CD14-positive monocyte (primary cell): ENCODE data around the gene AQP2. TPM values are rescaled to one million over a fixed set of nuclear protein-coding genes. Genes with fewer than 3 reads are reported as not detected.

Source experiments
- DNase-seq, 3 donors: peaks; one replicate each; pipeline ENCODE4 v3.0.0-alpha.2; 2011 to 2022
- H2AFZ ChIP-seq: 2 replicates; pipeline ENCODE4 v1.6.0; 2012; ENCODE audit warnings: mild to moderate bottlenecking, low read depth, low read length, inconsistent platforms; ENCODE audit not compliant: insufficient read depth, poor library complexity, severe bottlenecking
- H3K27ac ChIP-seq, 2 donors: 1 replicate in 1 of 2; 2 replicates in 1 of 2; pipeline ENCODE4 v1.5.1; 2012 to 2013; ENCODE audit warnings: low read length in 2 of 2, control low read depth in 1 of 2, inconsistent platforms in 1 of 2, low read depth in 1 of 2, mild to moderate bottlenecking in 1 of 2
- H3K27me3 ChIP-seq, 2 donors: one replicate each; pipeline versions ENCODE4 v1.6.0 to v1.6.1; 2011 to 2013; ENCODE audit warnings: low read length in 2 of 2; ENCODE audit not compliant: control insufficient read depth in 2 of 2, insufficient read depth in 2 of 2
- H3K36me3 ChIP-seq, 2 donors: replicated peaks in 1 of 2; 1 replicate in 1 of 2; 2 replicates in 1 of 2; pipeline versions ENCODE4 v1.5.1 to v1.6.1; 2012 to 2013; ENCODE audit warnings: low read length in 2 of 2, control low read depth in 1 of 2, inconsistent platforms in 1 of 2, mild to moderate bottlenecking in 1 of 2; ENCODE audit not compliant: insufficient read depth in 2 of 2, control insufficient read depth in 1 of 2
- H3K4me1 ChIP-seq, 2 donors: 1 replicate in 1 of 2; 2 replicates in 1 of 2; pipeline versions ENCODE4 v1.5.1 to v1.6.1; 2012 to 2013; ENCODE audit warnings: low read length in 2 of 2, control low read depth in 1 of 2, inconsistent platforms in 1 of 2, mild to moderate bottlenecking in 1 of 2, moderate library complexity in 1 of 2; ENCODE audit not compliant: insufficient read depth in 2 of 2, control insufficient read depth in 1 of 2
- H3K4me2 ChIP-seq: replicated peaks from 2 replicates; pipeline ENCODE3; 2012; ENCODE audit warnings: low read length, moderate library complexity, mild to moderate bottlenecking; ENCODE audit not compliant: poor library complexity, severe bottlenecking; ENCODE audit errors: extremely low read depth
- H3K4me3 ChIP-seq, 3 experiments: fragments of 200-600 bp in 1 of 3; sonication (generic) in 1 of 3; replicated peaks in 1 of 3; 1 replicate in 2 of 3; 2 replicates in 1 of 3; pipeline ENCODE4 v1.5.1; 2011 to 2013; ENCODE audit warnings: low read length in 3 of 3, mild to moderate bottlenecking in 3 of 3, control low read depth in 2 of 3, low read depth in 2 of 3, inconsistent platforms in 1 of 3, moderate library complexity in 1 of 3
- H3K79me2 ChIP-seq: 2 replicates; pipeline ENCODE4 v1.6.0; 2012; ENCODE audit warnings: mild to moderate bottlenecking, control low read depth, inconsistent platforms, low read length, moderate library complexity; ENCODE audit not compliant: insufficient read depth
- H3K9ac ChIP-seq: 2 replicates; pipeline ENCODE4 v1.6.0; 2017; ENCODE audit warnings: low read length, mild to moderate bottlenecking; ENCODE audit not compliant: insufficient read depth, poor library complexity, severe bottlenecking
- H3K9me3 ChIP-seq, 2 donors: replicated peaks in 1 of 2; 1 replicate in 1 of 2; 2 replicates in 1 of 2; pipeline versions ENCODE4 v1.5.1 to v1.6.1; 2012 to 2013; ENCODE audit warnings: low read length in 2 of 2, control low read depth in 1 of 2; ENCODE audit not compliant: control insufficient read depth in 1 of 2, insufficient read depth in 1 of 2
- H4K20me1 ChIP-seq: 2 replicates; pipeline ENCODE4 v1.6.0; 2012; ENCODE audit warnings: mild to moderate bottlenecking, low read length, control low read depth, moderate library complexity; ENCODE audit not compliant: insufficient read depth
- H3K27ac Mint-ChIP-seq, 7 donors: one replicate each; pipeline ENCODE4 v1.8.0; 2020; ENCODE audit warnings: mild to moderate bottlenecking in 7 of 7, mixed read lengths in 7 of 7, moderate library complexity in 6 of 7, inconsistent platforms in 2 of 7
- H3K27me3 Mint-ChIP-seq, 3 donors: one replicate each; pipeline ENCODE4 v1.8.0; 2021 to 2022; ENCODE audit warnings: low read depth in 3 of 3, mild to moderate bottlenecking in 3 of 3, mixed read lengths in 3 of 3, moderate library complexity in 3 of 3, inconsistent platforms in 1 of 3
- H3K36me3 Mint-ChIP-seq, 2 donors: one replicate each; pipeline ENCODE4 v1.8.0; 2020; ENCODE audit warnings: mixed read lengths in 2 of 2, inconsistent platforms in 1 of 2, mild to moderate bottlenecking in 1 of 2
- H3K4me1 Mint-ChIP-seq: one replicate; pipeline ENCODE4 v1.8.0; 2020; ENCODE audit warnings: mild to moderate bottlenecking, mixed read lengths
- H3K4me3 Mint-ChIP-seq, 2 donors: one replicate each; pipeline ENCODE4 v1.8.0; 2020; ENCODE audit warnings: mild to moderate bottlenecking in 2 of 2, mixed read lengths in 2 of 2, moderate library complexity in 1 of 2
- H3K9me3 Mint-ChIP-seq, 7 donors: one replicate each; pipeline ENCODE4 v1.8.0; 2020 to 2022; ENCODE audit warnings: mixed read lengths in 7 of 7, mild to moderate bottlenecking in 6 of 7, moderate library complexity in 6 of 7, inconsistent platforms in 2 of 7
- CTCF ChIP-seq: fragments of 200-600 bp; IDR thresholded peaks from one replicate; pipeline ENCODE4 v1.8.0; 2022; ENCODE audit warnings: antibody characterized with exemption, mild to moderate bottlenecking
- WGBS: methylation state at CpG from one replicate; pipeline ENCODE4 v1.1.5; 2013; ENCODE audit warnings: missing lambda C conversion rate; ENCODE audit not compliant: insufficient coverage; 5-methylcytosine and 5-hydroxymethylcytosine counted together
- intact Hi-C, 2 donors: fragments of 100-400 bp; cut with micrococcal nuclease; formaldehyde crosslinking; loops; one replicate each; pipeline versions ENCODE4 v1.15.0 to v1.15.1; 2023
- polyA plus RNA-seq, 3 donors: library from polyadenylated mRNA; depleted of rRNA in 1 of 3; unstranded in 2 of 3; stranded (reverse) in 1 of 3; fragments of 300-500 nt in 2 of 3; fragments of >200 nt in 1 of 3; fragmentation: Illumina TruSeq in 2 of 3; gene quantifications; 1 replicate in 2 of 3; 2 replicates in 1 of 3; pipeline ENCODE4 v1.2.3, GENCODE V29; 2012 to 2021

The AQP2 gene
- polyA plus RNA-seq, 3 donors: not detected

DNA sequence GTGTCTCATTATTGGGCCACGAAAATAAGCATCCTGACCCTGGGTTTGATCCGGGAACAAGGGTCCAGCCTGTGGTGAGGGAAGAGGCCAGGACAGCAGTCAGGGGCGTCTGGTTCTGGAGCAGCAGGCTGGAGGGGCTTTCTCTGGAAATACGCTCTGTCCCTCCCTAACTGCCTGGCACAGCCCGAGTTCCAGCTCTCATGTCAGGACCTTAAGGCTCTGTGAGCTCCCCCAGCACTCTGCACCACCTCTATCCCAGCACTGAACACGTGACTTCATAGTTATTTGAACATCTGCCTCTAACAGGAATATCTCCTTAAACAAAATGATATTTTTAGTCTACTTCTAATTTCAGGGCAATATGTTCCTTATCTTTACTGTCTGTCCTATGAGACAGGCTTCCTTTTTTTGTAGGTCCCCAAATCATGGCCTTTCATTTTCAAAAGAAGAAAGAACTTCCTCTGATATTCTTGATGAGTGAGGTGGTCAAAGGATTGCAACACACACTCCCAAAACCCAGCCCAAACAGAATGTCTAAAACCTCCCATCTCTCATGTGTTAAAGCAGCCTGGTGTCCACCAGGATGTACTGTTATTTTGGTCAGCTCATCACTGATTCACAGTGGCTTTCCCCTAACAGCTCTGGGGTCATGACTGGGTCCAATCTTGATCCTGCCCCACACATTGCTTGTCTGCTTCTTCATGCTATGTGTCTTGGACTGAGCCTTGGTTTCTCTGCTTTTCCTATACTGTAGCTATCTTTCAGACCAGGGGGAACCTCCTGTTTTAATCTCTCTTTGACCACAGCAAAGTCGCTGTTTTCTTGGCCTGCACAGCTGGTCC lies 31.9 kb downstream of the AQP2 start:
- Histone ChIP-seq H3K27me3 (no peaks in the 10 kb centered on the region), H3K79me2 (no peaks in the 10 kb centered on the region), H3K9me3 (no peaks in the 10 kb centered on the region), H4K20me1 (no peaks in the 10 kb centered on the region), H3K9ac (no peak overlapping the region), H2AFZ (no peak overlapping the region), H3K4me3 (peak overlapping the region in 1 of 3 experiments; percentile 42), H3K27ac (peak overlapping the region; percentile 76 to 84), H3K4me1 (peaks cover 64 to 79% of the 10 kb centered on the region in 2 donors), H3K36me3 (no peaks in the 10 kb centered on the region), H3K4me2 (peak overlapping the region; percentile 24)
- H3K4me3 Mint-ChIP-seq: peak overlapping the region in 1 of 2 donors; percentile 49
- 20% methylated on average over 2 of the region's 7 CpGs for WGBS
- peak overlapping the region; percentile 82 to 93 (median 90) for H3K27ac Mint-ChIP-seq
- TF ChIP-seq CTCF: no peak
- peaks cover 0 to 3% (median 1%) of the 10 kb centered on the region in 3 donors for H3K27me3 Mint-ChIP-seq
- peaks cover 83% of the 10 kb centered on the region for H3K4me1 Mint-ChIP-seq
- peaks cover 3 to 7% of the 10 kb centered on the region in 2 donors for H3K36me3 Mint-ChIP-seq
- DNase-seq: peak; percentile 68 to 86 (median 78)
- intact Hi-C loops: loop anchor here in 1 of 2 donors (5.0 kb wide), 1 partner anchor 55 kb away; no protein-coding TSS in a partner anchor
- peaks cover 0 to 4% (median 0%) of the 10 kb centered on the region in 7 donors for H3K9me3 Mint-ChIP-seq

- Mint-ChIP-seq H3K4me1 (peaks cover 92% of the 10 kb centered on the region), H3K36me3 (peaks cover 7% of the 10 kb centered on the region in 2 donors), H3K27me3 (peaks cover 0 to 3% (median 1%) of the 10 kb centered on the region in 3 donors), H3K4me3 (peak overlapping the region; percentile 41 to 77), H3K27ac (peak overlapping the region; percentile 75 to 89 (median 86)), H3K9me3 (peaks cover 0 to 4% (median 0%) of the 10 kb centered on the region in 7 donors)
- Histone ChIP-seq H3K9ac (no peak overlapping the region), H3K4me2 (peak overlapping the region; percentile 77), H3K79me2 (peaks cover 2% of the 10 kb centered on the region), H3K27me3 (no peaks in the 10 kb centered on the region), H4K20me1 (no peaks in the 10 kb centered on the region), H2AFZ (peak overlapping the region; percentile 84), H3K9me3 (no peaks in the 10 kb centered on the region), H3K4me1 (peaks cover 79 to 93% of the 10 kb centered on the region in 2 donors), H3K27ac (peak overlapping the region; percentile 50 to 76), H3K36me3 (no peaks in the 10 kb centered on the region), H3K4me3 (peak overlapping the region in 1 of 3 experiments; percentile 65)
- intact Hi-C loops: loop anchor here in 1 of 2 donors (5.0 kb wide), 1 partner anchor 53 kb away; no protein-coding TSS in a partner anchor
- no peak for TF ChIP-seq CTCF
- WGBS: 0% methylated on average over 5 of the region's 8 CpGs
- DNase-seq: peak; percentile 30 to 73 (median 73)
Measured at GRCh38 chr12:49983892-49984291, 33.4 kb downstream of the AQP2 start.
